Osteocyte (in vitro differentiated cells): ENCODE measurements around the gene RSBN1. TPM values are rescaled to one million over a fixed set of nuclear protein-coding genes. Genes with fewer than 3 reads are reported as not detected.

ENCODE experiments used
- DNase-seq: peaks from one replicate; pipeline ENCODE4 v3.0.0; 2021; ENCODE audit warnings: mixed read lengths; ENCODE audit not compliant: unreplicated experiment; ENCODE audit errors: extremely low spot score
- H3K27ac Mint-ChIP-seq: one replicate; pipeline ENCODE4 v1.8.0; 2021; ENCODE audit warnings: mild to moderate bottlenecking, mixed read lengths; ENCODE audit not compliant: unreplicated experiment
- H3K27me3 Mint-ChIP-seq: one replicate; pipeline ENCODE4 v1.8.0; 2021; ENCODE audit warnings: mixed read lengths; ENCODE audit not compliant: unreplicated experiment
- H3K36me3 Mint-ChIP-seq: one replicate; pipeline ENCODE4 v1.8.0; 2021; ENCODE audit warnings: mixed read lengths; ENCODE audit not compliant: unreplicated experiment
- H3K4me1 Mint-ChIP-seq: one replicate; pipeline ENCODE4 v1.8.0; 2021; ENCODE audit warnings: mixed read lengths; ENCODE audit not compliant: unreplicated experiment
- H3K4me3 Mint-ChIP-seq: one replicate; pipeline ENCODE4 v1.8.0; 2021; ENCODE audit warnings: mild to moderate bottlenecking, moderate library complexity, mixed read lengths; ENCODE audit not compliant: unreplicated experiment
- H3K9me3 Mint-ChIP-seq: one replicate; pipeline ENCODE4 v1.8.0; 2021; ENCODE audit warnings: mixed read lengths; ENCODE audit not compliant: unreplicated experiment
- total RNA-seq: library from RNA; stranded (reverse); gene quantifications from 2 replicates; pipeline ENCODE4 v1.2.1, GENCODE V29; 2021
- TF ChIP-seq, protein P1 (sequence below): fragments of 200-600 bp; sonication (generic); IDR thresholded peaks from 2 replicates; pipeline ENCODE4 v1.5.0; 2021; ENCODE audit warnings: antibody characterized with exemption, mild to moderate bottlenecking, moderate library complexity

The RSBN1 gene
- total RNA-seq, 1 donor from 2014 or later, result 17.0 TPM

DNA sequence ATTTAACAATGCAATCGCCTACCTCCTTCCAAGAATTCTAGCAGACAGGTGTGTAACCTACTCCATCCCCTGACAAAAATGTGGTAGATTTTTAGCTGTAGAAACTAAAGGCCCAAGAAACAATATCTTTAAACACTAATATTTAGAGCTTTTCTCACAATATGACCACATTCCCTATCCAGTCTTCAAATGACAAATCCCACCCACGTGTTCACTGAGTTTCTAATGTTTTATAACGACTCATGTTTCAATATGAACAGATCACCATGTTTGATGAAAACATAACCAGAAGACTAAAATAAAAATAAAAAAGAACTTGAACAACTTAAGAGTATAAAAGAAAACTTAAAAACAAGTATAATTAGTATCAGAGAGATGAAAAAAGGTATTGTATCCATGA lies 24.6 kb downstream of the RSBN1 start:
- DNase-seq, result no peak
- Mint-ChIP-seq H3K27me3 (no peaks in the 10 kb centered on the region), H3K36me3 (peaks cover 15% of the 10 kb centered on the region), H3K4me1 (peaks cover 30% of the 10 kb centered on the region), H3K27ac (peak overlapping the region; percentile 25), H3K9me3 (no peaks in the 10 kb centered on the region), H3K4me3 (no peak overlapping the region)
- TF ChIP-seq, protein P1, sequence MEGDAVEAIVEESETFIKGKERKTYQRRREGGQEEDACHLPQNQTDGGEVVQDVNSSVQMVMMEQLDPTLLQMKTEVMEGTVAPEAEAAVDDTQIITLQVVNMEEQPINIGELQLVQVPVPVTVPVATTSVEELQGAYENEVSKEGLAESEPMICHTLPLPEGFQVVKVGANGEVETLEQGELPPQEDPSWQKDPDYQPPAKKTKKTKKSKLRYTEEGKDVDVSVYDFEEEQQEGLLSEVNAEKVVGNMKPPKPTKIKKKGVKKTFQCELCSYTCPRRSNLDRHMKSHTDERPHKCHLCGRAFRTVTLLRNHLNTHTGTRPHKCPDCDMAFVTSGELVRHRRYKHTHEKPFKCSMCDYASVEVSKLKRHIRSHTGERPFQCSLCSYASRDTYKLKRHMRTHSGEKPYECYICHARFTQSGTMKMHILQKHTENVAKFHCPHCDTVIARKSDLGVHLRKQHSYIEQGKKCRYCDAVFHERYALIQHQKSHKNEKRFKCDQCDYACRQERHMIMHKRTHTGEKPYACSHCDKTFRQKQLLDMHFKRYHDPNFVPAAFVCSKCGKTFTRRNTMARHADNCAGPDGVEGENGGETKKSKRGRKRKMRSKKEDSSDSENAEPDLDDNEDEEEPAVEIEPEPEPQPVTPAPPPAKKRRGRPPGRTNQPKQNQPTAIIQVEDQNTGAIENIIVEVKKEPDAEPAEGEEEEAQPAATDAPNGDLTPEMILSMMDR, result no peak

DNA sequence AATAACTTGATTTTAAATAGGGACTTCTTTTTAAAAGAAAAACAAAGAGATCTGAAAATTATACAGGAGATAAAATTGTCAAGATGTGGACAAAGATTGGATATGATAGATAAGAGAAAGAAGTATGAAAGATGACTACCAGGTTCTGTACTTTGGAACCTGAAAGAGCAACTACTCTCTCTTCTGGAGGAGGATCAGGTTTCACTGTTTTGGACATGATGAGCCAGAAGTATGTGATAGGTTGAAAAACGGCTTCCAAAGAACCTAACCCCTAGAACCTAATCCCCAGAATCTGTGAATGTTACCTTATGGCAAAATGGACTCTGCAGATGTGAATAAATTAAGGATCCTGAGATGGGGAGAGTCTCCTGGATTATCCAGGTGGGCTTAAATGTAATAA lies 26.2 kb downstream of the RSBN1 start:
- no peak for DNase-seq
- no peaks in the 10 kb centered on the region for H3K27me3 Mint-ChIP-seq
- TF ChIP-seq, protein P1, result no peak
- H3K36me3 Mint-ChIP-seq, result peaks cover 13% of the 10 kb centered on the region
- peaks cover 32% of the 10 kb centered on the region for H3K4me1 Mint-ChIP-seq
- H3K27ac Mint-ChIP-seq, result peak overlapping the region; percentile 15
- H3K9me3 Mint-ChIP-seq, result no peaks in the 10 kb centered on the region
- no peak overlapping the region for H3K4me3 Mint-ChIP-seq

DNA sequence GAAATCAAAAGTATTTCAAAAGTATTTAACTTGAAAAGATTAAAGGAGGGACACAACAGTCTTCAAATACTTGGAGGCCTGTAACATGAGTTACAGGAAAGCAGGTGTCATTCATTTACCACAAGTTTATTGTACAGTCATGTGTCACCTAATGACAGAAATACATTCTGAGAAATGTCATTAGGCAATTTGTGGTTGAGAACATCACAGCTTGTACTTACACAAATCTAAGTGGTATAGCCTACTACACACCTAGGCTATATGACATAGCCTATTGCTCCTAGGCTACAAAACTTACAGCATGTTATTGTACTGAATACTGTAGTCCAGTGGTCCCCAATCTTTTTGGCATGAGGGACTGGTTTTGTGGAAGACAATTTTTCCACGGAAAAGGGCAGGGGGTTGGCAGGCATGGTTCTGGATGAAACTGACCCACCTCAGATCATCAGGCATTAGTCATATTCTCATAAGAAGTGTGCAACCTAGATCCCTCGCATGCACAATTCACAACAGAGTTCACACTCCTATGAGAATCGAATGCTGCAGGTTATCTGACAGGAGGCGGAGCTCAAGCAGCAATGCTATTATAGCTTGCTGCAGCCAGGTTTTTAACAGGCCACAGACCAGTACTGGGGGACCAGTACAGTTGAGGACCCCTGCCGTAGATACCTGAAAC lies 28.0 kb downstream of the RSBN1 start:
- peaks cover 32% of the 10 kb centered on the region for H3K4me1 Mint-ChIP-seq
- H3K36me3 Mint-ChIP-seq, result peaks cover 7% of the 10 kb centered on the region
- no peaks in the 10 kb centered on the region for H3K27me3 Mint-ChIP-seq
- DNase-seq, result no peak
- no peaks in the 10 kb centered on the region for H3K9me3 Mint-ChIP-seq
- no peak overlapping the region for H3K4me3 Mint-ChIP-seq
- H3K27ac Mint-ChIP-seq, result no peak overlapping the region
- TF ChIP-seq, protein P1, result no peak

DNA sequence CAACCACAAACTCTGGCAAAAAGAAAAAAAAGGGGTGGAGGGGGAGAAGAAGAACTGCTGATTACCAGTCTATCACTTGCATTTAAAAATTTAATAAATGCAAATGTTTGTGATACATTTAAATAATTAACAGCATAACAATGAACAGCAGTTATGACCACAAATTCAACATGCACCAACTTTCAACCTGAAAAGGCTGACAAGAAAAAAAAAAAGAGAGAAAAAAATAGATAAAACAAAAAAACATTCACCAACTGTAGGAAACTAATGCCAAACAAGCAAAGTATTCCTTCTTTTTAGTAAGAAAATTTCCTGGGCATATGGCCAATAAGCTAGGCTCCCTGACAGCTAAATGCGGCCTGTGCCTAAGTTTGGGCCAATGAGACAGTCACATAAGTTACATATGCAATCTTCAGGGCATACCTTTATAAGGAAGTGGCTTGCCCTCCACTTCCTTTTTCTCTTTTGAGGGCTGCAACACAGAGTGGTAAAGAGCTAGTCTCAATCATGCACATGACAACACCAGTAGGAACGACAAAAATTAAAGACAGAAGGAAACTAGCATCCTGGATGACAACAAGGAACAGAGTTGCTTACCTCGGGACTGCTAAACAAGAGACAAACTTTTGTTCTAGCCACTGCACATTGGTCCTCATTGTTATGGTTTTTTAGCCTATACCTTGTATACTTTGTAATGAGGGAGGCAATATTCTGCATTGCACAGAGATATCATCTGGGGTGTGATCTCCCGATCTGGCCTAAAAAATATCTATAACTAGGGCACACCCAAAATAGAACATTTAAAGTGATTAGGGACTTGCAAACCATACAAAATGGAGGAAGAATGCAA lies 28.8 kb downstream of the RSBN1 start:
- H3K4me1 Mint-ChIP-seq, result peaks cover 31% of the 10 kb centered on the region
- H3K36me3 Mint-ChIP-seq, result peaks cover 7% of the 10 kb centered on the region
- no peak overlapping the region for H3K4me3 Mint-ChIP-seq
- TF ChIP-seq, protein P1, result no peak
- DNase-seq, result no peak
- H3K27ac Mint-ChIP-seq, result peak overlapping the region; percentile 51
- no peaks in the 10 kb centered on the region for H3K27me3 Mint-ChIP-seq
- peaks cover 3% of the 10 kb centered on the region for H3K9me3 Mint-ChIP-seq

DNA sequence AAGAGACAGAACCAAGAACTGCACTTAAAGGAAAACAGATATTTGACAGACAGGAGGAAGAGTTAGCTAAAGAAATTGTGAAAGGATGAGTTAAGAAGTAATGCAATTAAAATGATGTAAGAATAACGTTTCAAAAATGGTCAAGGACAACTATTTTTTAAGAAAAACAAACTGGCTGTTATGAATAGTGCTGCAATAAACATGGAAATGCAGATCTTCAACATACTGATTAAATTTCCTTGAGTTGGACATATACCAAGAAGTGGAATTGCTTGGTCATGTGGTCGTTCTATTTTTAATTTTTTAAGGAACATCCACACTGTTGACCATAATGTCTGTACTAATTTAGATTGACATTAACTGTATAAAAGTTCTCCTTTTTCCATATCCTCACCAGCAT lies 29.9 kb downstream of the RSBN1 start:
- Mint-ChIP-seq H3K4me3 (no peak overlapping the region), H3K36me3 (peaks cover 7% of the 10 kb centered on the region), H3K27ac (peak overlapping the region; percentile 51), H3K27me3 (no peaks in the 10 kb centered on the region), H3K4me1 (peaks cover 24% of the 10 kb centered on the region), H3K9me3 (peaks cover 4% of the 10 kb centered on the region)
- TF ChIP-seq, protein P1, result no peak
- no peak for DNase-seq
